ENCODE data around the gene ALG13.
"Not testable (repeated sequence)": the region's sequence is repeated elsewhere in the genome, so short reads cannot be mapped to it uniquely, and the experiment has no call there.

Gene ALG13

GRCh38 chrX:111680988-111681779 lies at the start of gene ALG13:
Gene ALG13, plus strand, starts transcription at chrX:111681170. Its CDS starts 49 bp downstream, at chrX:111681219.
- peak; percentile 81 to 83 for DNase-seq (ENCODE audit: low read depth in 2 of 2)

GRCh38 chrX:111634823-111635729 lies 45.9 kb upstream of the ALG13 start:
- no peak for DNase-seq (ENCODE audit: low read depth in 2 of 2)

GRCh38 chrX:111641969-111642368 lies 39.0 kb upstream of the ALG13 start:
- no peak for DNase-seq (ENCODE audit: low read depth in 2 of 2)

GRCh38 chrX:111645165-111645564 lies 35.8 kb upstream of the ALG13 start:
- not testable (repeated sequence) for DNase-seq (ENCODE audit: low read depth in 2 of 2)

GRCh38 chrX:111645607-111646006 lies 35.4 kb upstream of the ALG13 start:
- DNase-seq (ENCODE audit: low read depth in 2 of 2): no peak

GRCh38 chrX:111646515-111646914 lies 34.5 kb upstream of the ALG13 start:
- DNase-seq (ENCODE audit: low read depth in 2 of 2): no peak

- no peak for DNase-seq (ENCODE audit: low read depth in 2 of 2)
Measured at GRCh38 chrX:111648802-111649201, 32.2 kb upstream of the ALG13 start.

- no peak for DNase-seq (ENCODE audit: low read depth in 2 of 2)
Measured at GRCh38 chrX:111649638-111650037, 31.3 kb upstream of the ALG13 start.

- no peak for DNase-seq (ENCODE audit: low read depth in 2 of 2)
Measured at GRCh38 chrX:111650845-111651244, 30.1 kb upstream of the ALG13 start.

GRCh38 chrX:111652719-111653118 lies 28.3 kb upstream of the ALG13 start:
- DNase-seq (ENCODE audit: low read depth in 2 of 2): no peak

GRCh38 chrX:111661241-111661640 lies 19.7 kb upstream of the ALG13 start:
- no peak for DNase-seq (ENCODE audit: low read depth in 2 of 2)

- DNase-seq (ENCODE audit: low read depth in 2 of 2): no peak
Measured at GRCh38 chrX:111662292-111662691, 18.7 kb upstream of the ALG13 start.

- DNase-seq (ENCODE audit: low read depth in 2 of 2): no peak
Measured at GRCh38 chrX:111671668-111672067, 9.3 kb upstream of the ALG13 start.

- DNase-seq (ENCODE audit: low read depth in 2 of 2): no peak
Measured at GRCh38 chrX:111687305-111687704, 6.3 kb downstream of the ALG13 start.

GRCh38 chrX:111695297-111695880 lies 14.4 kb downstream of the ALG13 start:
- DNase-seq (ENCODE audit: low read depth in 2 of 2): no peak

GRCh38 chrX:111719426-111720210 lies 38.6 kb downstream of the ALG13 start:
- DNase-seq (ENCODE audit: low read depth in 2 of 2): no peak

- DNase-seq (ENCODE audit: low read depth in 2 of 2): no peak
Measured at GRCh38 chrX:111728096-111728495, 47.1 kb downstream of the ALG13 start.

- DNase-seq (ENCODE audit: low read depth in 2 of 2): no peak
Measured at GRCh38 chrX:111731351-111731750, 50.4 kb downstream of the ALG13 start.

- no peak for DNase-seq (ENCODE audit: low read depth in 2 of 2)
Measured at GRCh38 chrX:111736571-111736970, 55.6 kb downstream of the ALG13 start.

GRCh38 chrX:111742018-111742417 lies 61.0 kb downstream of the ALG13 start:
- DNase-seq (ENCODE audit: low read depth in 2 of 2): no peak

GRCh38 chrX:111743316-111743715 lies 62.3 kb downstream of the ALG13 start:
- no peak for DNase-seq (ENCODE audit: low read depth in 2 of 2)

GRCh38 chrX:111756486-111756885 lies 75.5 kb downstream of the ALG13 start:
- no peak for DNase-seq (ENCODE audit: low read depth in 2 of 2)
